GM23338 (cell line): Measurements from ENCODE around the gene ITIH3. TPM values are rescaled to one million over a fixed set of nuclear protein-coding genes. Genes with fewer than 3 reads are reported as not detected.

Experiments
- ATAC-seq: fragments of 200-7000 bp; cut with Tn5 transposase; 3 replicates; pipeline ENCODE4 v1.9.1; 2020
- DNase-seq: peaks from one replicate; pipeline ENCODE4 v3.0.0-alpha.2; 2015; ENCODE audit warnings: low spot score
- H2AFZ ChIP-seq: fragments of 200-600 bp; sonication (generic); 2 replicates; pipeline ENCODE4 v1.8.0; 2016; ENCODE audit warnings: antibody characterized with exemption, mild to moderate bottlenecking, moderate library complexity
- H3F3A ChIP-seq: fragments of 200-600 bp; sonication (generic); replicated peaks from 2 replicates; pipeline ENCODE4 v1.8.0; 2017; ENCODE audit warnings: antibody characterized with exemption, mixed run types, low read depth
- H3K27ac ChIP-seq: fragments of 200-600 bp; sonication (generic); 2 replicates; pipeline ENCODE4 v1.6.1; 2016; ENCODE audit warnings: low read depth
- H3K27me3 ChIP-seq: fragments of 200-600 bp; sonication (generic); 2 replicates; pipeline ENCODE4 v1.8.0; 2016; ENCODE audit warnings: mild to moderate bottlenecking, mixed run types, moderate library complexity; ENCODE audit not compliant: insufficient read depth
- H3K36me3 ChIP-seq: fragments of 200-600 bp; sonication (generic); 2 replicates; pipeline ENCODE4 v1.8.0; 2016; ENCODE audit warnings: mild to moderate bottlenecking; ENCODE audit not compliant: insufficient read depth
- H3K4me1 ChIP-seq: fragments of 200-600 bp; sonication (generic); 2 replicates; pipeline ENCODE4 v1.8.0; 2016; ENCODE audit warnings: mild to moderate bottlenecking, moderate library complexity; ENCODE audit not compliant: insufficient read depth
- H3K4me2 ChIP-seq: fragments of 200-600 bp; sonication (generic); 2 replicates; pipeline ENCODE4 v1.7.1; 2017; ENCODE audit warnings: mixed run types
- H3K4me3 ChIP-seq: fragments of 200-600 bp; sonication (generic); 2 replicates; pipeline ENCODE4 v1.6.1; 2016; ENCODE audit warnings: mixed run types
- H3K79me2 ChIP-seq: fragments of 200-600 bp; sonication (generic); replicated peaks from 2 replicates; pipeline ENCODE4 v1.8.0; 2017; ENCODE audit warnings: mild to moderate bottlenecking; ENCODE audit not compliant: insufficient read depth
- H3K9me2 ChIP-seq: fragments of 200-600 bp; sonication (generic); 2 replicates; pipeline ENCODE4 v1.8.0; 2017; ENCODE audit not compliant: insufficient read depth
- H4K20me1 ChIP-seq: fragments of 200-600 bp; sonication (generic); replicated peaks from 2 replicates; pipeline ENCODE4 v1.8.0; 2017; ENCODE audit warnings: mild to moderate bottlenecking; ENCODE audit not compliant: insufficient read depth
- H3K27ac Mint-ChIP-seq: 2 replicates; pipeline ENCODE4 v1.8.0; 2020; ENCODE audit warnings: inconsistent platforms, mild to moderate bottlenecking, moderate library complexity, mixed read lengths
- H3K27me3 Mint-ChIP-seq: 3 replicates; pipeline ENCODE4 v1.8.0; 2022; ENCODE audit warnings: low read depth, mild to moderate bottlenecking, moderate library complexity, mixed read lengths, inconsistent platforms; ENCODE audit not compliant: insufficient read depth, poor library complexity
- H3K36me3 Mint-ChIP-seq: 3 replicates; pipeline ENCODE4 v1.8.0; 2021; ENCODE audit warnings: low read depth, mild to moderate bottlenecking, inconsistent platforms, moderate library complexity, mixed read lengths
- H3K4me1 Mint-ChIP-seq: 3 replicates; pipeline ENCODE4 v1.8.0; 2020; ENCODE audit warnings: mild to moderate bottlenecking, inconsistent platforms, mixed read lengths
- H3K4me3 Mint-ChIP-seq: 3 replicates; pipeline ENCODE4 v1.8.0; 2021; ENCODE audit warnings: moderate library complexity, mild to moderate bottlenecking, inconsistent platforms, mixed read lengths
- H3K9me3 Mint-ChIP-seq: 3 replicates; pipeline ENCODE4 v1.8.0; 2020; ENCODE audit warnings: moderate library complexity, mild to moderate bottlenecking, inconsistent platforms, mixed read lengths
- CREB1 ChIP-seq: fragments of 250-450 bp; sonication (Bioruptor Pico); IDR thresholded peaks from 2 replicates; pipeline ENCODE4 v1.5.0; 2020; ENCODE audit warnings: low read depth, mild to moderate bottlenecking, moderate library complexity
- ETS1 ChIP-seq: IDR thresholded peaks from 2 replicates; pipeline ENCODE4 v1.6.1; 2016; ENCODE audit warnings: antibody characterized with exemption
- EZH2 ChIP-seq: fragments of 200-600 bp; sonication (generic); IDR thresholded peaks from one replicate; pipeline ENCODE4 v1.8.0; 2017; ENCODE audit warnings: antibody characterized with exemption, mild to moderate bottlenecking, low read depth; ENCODE audit not compliant: unreplicated experiment
- EZH2phosphoT487 ChIP-seq: fragments of 200-600 bp; sonication (generic); IDR thresholded peaks from one replicate; pipeline ENCODE4 v1.8.1; 2018; ENCODE audit warnings: antibody characterized with exemption; ENCODE audit not compliant: unreplicated experiment
- JUNB ChIP-seq: IDR thresholded peaks from one replicate; pipeline ENCODE4 v1.6.1; 2016; ENCODE audit warnings: antibody characterized with exemption; ENCODE audit not compliant: unreplicated experiment
- NANOG ChIP-seq: IDR thresholded peaks from 2 replicates; pipeline ENCODE4 v1.6.1; 2016; ENCODE audit warnings: antibody characterized with exemption, borderline replicate concordance
- POLR2AphosphoS5 ChIP-seq: IDR thresholded peaks from 2 replicates; pipeline ENCODE4 v1.6.1; 2016; ENCODE audit warnings: antibody characterized with exemption, low read depth
- STAT1 ChIP-seq: IDR thresholded peaks from one replicate; pipeline ENCODE4 v1.6.1; 2016; ENCODE audit warnings: antibody characterized with exemption; ENCODE audit not compliant: unreplicated experiment
- ZNF114 ChIP-seq: fragments of 250-450 bp; sonication (Bioruptor Pico); IDR thresholded peaks from 2 replicates; pipeline ENCODE4 v1.5.0; 2020; ENCODE audit warnings: mild to moderate bottlenecking, moderate library complexity
- ZNF331 ChIP-seq: fragments of 250-450 bp; sonication (Bioruptor Pico); IDR thresholded peaks from 2 replicates; pipeline ENCODE4 v1.5.0; 2020; ENCODE audit warnings: low read depth, mild to moderate bottlenecking, moderate library complexity
- polyA plus RNA-seq: library from polyadenylated mRNA; unstranded; fragments of >200 nt; fragmentation: Nextera tagmentation; extraction: Ambion mirVana; gene quantifications from 2 replicates; pipeline ENCODE4 v1.2.1, GENCODE V29; 2016
- total RNA-seq: library from RNA; depleted of rRNA; stranded (reverse); fragments of >200 nt; shearing (Covaris generic); gene quantifications from 2 replicates; pipeline ENCODE4 v1.2.3, GENCODE V29; 2014
- TF ChIP-seq, protein P1 (sequence below), 2 experiments: fragments of 200-600 bp in 1 of 2; sonication (generic) in 1 of 2; conservative IDR thresholded peaks; 2 replicates each; pipeline versions ENCODE4 v1.5.1 to v1.6.1; 2016 to 2017; ENCODE audit warnings: antibody characterized with exemption in 2 of 2, low read depth in 2 of 2, mild to moderate bottlenecking in 2 of 2, moderate library complexity in 1 of 2
- TF ChIP-seq, protein P2 (sequence below): IDR thresholded peaks from one replicate; pipeline ENCODE4 v1.6.1; 2018; ENCODE audit warnings: antibody characterized with exemption; ENCODE audit not compliant: unreplicated experiment
- TF ChIP-seq, protein P3 (sequence below): fragments of 250-450 bp; sonication (Bioruptor Pico); IDR thresholded peaks from 2 replicates; pipeline ENCODE4 v1.5.0; 2020; ENCODE audit warnings: mild to moderate bottlenecking, moderate library complexity

The ITIH3 gene
- total and polyA plus RNA-seq, 2 experiments from 2014 or later: not detected

DNA sequence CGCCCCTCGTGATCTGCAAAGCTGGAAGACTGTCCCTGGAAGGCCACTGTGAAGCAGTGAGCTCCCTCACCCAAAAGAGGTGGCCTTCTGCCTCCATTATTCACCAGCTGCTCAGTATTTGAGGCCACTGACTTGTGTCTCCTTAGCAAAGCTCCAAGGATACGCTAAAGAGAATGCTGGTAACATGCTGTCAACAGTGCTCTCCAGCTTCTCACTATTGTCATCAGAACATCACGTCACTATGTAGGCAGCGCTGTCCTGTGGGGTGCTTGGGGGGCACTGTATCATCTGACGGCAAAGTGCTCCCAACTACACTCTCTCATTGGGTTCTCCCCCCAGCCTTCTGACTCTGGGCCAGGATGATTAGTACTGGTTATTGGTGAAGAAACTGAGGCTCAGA lies 21.6 kb downstream of the ITIH3 start (continued):
- TF ChIP-seq, protein P1, sequence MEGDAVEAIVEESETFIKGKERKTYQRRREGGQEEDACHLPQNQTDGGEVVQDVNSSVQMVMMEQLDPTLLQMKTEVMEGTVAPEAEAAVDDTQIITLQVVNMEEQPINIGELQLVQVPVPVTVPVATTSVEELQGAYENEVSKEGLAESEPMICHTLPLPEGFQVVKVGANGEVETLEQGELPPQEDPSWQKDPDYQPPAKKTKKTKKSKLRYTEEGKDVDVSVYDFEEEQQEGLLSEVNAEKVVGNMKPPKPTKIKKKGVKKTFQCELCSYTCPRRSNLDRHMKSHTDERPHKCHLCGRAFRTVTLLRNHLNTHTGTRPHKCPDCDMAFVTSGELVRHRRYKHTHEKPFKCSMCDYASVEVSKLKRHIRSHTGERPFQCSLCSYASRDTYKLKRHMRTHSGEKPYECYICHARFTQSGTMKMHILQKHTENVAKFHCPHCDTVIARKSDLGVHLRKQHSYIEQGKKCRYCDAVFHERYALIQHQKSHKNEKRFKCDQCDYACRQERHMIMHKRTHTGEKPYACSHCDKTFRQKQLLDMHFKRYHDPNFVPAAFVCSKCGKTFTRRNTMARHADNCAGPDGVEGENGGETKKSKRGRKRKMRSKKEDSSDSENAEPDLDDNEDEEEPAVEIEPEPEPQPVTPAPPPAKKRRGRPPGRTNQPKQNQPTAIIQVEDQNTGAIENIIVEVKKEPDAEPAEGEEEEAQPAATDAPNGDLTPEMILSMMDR (conservative IDR thresholded peaks at IDR 0.05; ENCODE audit: low read depth in 2 of 2): no peak
- no peak for TF ChIP-seq ZNF331 (CRISPR knock-in tag)

DNA sequence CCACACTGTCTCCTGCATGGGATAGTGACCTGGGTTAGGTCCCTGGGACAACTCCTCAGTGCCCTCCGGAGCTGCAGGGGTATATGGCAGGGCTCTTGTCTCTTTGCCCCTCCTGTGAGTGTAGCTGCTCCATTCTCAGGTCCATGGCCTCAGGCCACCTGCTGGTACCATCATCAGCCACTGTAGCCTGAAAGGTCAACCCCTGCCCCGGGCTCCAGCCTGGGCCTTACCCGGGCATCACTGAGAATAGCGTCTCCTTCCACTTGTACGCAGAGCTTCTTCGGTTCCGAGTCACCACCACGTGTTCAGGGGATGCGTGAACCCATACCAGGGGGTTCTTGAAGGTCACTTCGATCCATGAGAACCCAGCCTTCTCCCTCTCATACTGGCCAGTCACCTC lies 22.1 kb downstream of the ITIH3 start:
- Histone ChIP-seq H3K9me2 (no peaks in the 10 kb centered on the region), H3K27me3 (no peaks in the 10 kb centered on the region), H3F3A (no peaks in the 10 kb centered on the region), H3K4me3 (no peak overlapping the region), H3K79me2 (no peaks in the 10 kb centered on the region), H3K4me2 (no peak overlapping the region), H3K36me3 (no peaks in the 10 kb centered on the region), H3K4me1 (peaks cover 7% of the 10 kb centered on the region; the same call in 1 of the 2 replicates), H3K27ac (no peak overlapping the region), H2AFZ (no peak overlapping the region), H4K20me1 (no peaks in the 10 kb centered on the region)
- Mint-ChIP-seq H3K4me1 (peaks cover 18% of the 10 kb centered on the region), H3K36me3 (no peaks in the 10 kb centered on the region), H3K4me3 (no peak overlapping the region), H3K9me3 (no peaks in the 10 kb centered on the region; the same call in 1 of the 3 replicates), H3K27me3 (peaks cover 18% of the 10 kb centered on the region), H3K27ac (no peak overlapping the region)
- no peak for ATAC-seq
- no peak for DNase-seq
- TF ChIP-seq ETS1 (no peak), STAT1 (no peak), JUNB (no peak), EZH2 (no peak), CREB1 (no peak), ZNF114 (CRISPR knock-in tag) (no peak), NANOG (no peak), EZH2phosphoT487 (no peak), ZNF331 (CRISPR knock-in tag) (no peak), POLR2AphosphoS5 (no peak)
- TF ChIP-seq, protein P2, sequence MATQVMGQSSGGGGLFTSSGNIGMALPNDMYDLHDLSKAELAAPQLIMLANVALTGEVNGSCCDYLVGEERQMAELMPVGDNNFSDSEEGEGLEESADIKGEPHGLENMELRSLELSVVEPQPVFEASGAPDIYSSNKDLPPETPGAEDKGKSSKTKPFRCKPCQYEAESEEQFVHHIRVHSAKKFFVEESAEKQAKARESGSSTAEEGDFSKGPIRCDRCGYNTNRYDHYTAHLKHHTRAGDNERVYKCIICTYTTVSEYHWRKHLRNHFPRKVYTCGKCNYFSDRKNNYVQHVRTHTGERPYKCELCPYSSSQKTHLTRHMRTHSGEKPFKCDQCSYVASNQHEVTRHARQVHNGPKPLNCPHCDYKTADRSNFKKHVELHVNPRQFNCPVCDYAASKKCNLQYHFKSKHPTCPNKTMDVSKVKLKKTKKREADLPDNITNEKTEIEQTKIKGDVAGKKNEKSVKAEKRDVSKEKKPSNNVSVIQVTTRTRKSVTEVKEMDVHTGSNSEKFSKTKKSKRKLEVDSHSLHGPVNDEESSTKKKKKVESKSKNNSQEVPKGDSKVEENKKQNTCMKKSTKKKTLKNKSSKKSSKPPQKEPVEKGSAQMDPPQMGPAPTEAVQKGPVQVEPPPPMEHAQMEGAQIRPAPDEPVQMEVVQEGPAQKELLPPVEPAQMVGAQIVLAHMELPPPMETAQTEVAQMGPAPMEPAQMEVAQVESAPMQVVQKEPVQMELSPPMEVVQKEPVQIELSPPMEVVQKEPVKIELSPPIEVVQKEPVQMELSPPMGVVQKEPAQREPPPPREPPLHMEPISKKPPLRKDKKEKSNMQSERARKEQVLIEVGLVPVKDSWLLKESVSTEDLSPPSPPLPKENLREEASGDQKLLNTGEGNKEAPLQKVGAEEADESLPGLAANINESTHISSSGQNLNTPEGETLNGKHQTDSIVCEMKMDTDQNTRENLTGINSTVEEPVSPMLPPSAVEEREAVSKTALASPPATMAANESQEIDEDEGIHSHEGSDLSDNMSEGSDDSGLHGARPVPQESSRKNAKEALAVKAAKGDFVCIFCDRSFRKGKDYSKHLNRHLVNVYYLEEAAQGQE: no peak
- TF ChIP-seq, protein P3, sequence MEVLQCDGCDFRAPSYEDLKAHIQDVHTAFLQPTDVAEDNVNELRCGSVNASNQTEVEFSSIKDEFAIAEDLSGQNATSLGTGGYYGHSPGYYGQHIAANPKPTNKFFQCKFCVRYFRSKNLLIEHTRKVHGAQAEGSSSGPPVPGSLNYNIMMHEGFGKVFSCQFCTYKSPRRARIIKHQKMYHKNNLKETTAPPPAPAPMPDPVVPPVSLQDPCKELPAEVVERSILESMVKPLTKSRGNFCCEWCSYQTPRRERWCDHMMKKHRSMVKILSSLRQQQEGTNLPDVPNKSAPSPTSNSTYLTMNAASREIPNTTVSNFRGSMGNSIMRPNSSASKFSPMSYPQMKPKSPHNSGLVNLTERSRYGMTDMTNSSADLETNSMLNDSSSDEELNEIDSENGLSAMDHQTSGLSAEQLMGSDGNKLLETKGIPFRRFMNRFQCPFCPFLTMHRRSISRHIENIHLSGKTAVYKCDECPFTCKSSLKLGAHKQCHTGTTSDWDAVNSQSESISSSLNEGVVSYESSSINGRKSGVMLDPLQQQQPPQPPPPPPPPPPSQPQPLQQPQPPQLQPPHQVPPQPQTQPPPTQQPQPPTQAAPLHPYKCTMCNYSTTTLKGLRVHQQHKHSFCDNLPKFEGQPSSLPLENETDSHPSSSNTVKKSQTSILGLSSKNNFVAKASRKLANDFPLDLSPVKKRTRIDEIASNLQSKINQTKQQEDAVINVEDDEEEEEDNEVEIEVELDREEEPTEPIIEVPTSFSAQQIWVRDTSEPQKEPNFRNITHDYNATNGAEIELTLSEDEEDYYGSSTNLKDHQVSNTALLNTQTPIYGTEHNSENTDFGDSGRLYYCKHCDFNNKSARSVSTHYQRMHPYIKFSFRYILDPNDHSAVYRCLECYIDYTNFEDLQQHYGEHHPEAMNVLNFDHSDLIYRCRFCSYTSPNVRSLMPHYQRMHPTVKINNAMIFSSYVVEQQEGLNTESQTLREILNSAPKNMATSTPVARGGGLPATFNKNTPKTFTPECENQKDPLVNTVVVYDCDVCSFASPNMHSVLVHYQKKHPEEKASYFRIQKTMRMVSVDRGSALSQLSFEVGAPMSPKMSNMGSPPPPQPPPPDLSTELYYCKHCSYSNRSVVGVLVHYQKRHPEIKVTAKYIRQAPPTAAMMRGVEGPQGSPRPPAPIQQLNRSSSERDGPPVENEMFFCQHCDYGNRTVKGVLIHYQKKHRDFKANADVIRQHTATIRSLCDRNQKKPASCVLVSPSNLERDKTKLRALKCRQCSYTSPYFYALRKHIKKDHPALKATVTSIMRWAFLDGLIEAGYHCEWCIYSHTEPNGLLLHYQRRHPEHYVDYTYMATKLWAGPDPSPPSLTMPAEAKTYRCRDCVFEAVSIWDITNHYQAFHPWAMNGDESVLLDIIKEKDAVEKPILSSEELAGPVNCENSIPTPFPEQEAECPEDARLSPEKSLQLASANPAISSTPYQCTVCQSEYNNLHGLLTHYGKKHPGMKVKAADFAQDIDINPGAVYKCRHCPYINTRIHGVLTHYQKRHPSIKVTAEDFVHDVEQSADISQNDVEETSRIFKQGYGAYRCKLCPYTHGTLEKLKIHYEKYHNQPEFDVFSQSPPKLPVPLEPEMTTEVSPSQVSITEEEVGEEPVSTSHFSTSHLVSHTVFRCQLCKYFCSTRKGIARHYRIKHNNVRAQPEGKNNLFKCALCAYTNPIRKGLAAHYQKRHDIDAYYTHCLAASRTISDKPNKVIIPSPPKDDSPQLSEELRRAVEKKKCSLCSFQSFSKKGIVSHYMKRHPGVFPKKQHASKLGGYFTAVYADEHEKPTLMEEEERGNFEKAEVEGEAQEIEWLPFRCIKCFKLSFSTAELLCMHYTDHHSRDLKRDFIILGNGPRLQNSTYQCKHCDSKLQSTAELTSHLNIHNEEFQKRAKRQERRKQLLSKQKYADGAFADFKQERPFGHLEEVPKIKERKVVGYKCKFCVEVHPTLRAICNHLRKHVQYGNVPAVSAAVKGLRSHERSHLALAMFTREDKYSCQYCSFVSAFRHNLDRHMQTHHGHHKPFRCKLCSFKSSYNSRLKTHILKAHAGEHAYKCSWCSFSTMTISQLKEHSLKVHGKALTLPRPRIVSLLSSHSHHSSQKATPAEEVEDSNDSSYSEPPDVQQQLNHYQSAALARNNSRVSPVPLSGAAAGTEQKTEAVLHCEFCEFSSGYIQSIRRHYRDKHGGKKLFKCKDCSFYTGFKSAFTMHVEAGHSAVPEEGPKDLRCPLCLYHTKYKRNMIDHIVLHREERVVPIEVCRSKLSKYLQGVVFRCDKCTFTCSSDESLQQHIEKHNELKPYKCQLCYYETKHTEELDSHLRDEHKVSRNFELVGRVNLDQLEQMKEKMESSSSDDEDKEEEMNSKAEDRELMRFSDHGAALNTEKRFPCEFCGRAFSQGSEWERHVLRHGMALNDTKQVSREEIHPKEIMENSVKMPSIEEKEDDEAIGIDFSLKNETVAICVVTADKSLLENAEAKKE: no peak
